ENCODE results near the gene RPL28.
"Not testable (repeated sequence)": the region's sequence is repeated elsewhere in the genome, so short reads cannot be mapped to it uniquely, and the experiment has no call there.

The RPL28 gene

GRCh38 chr19:55406091-55406825, 20.5 kb downstream of the RPL28 start:
- Histone ChIP-seq H3K9ac (ENCODE audit: low read length) (peak overlapping the region; percentile 91; the same call in 1 of the 2 replicates), H3K36me3 (replicated peaks; ENCODE audit: insufficient read depth, low read length) (peaks cover 17% of the 10 kb centered on the region), H3K4me1 (ENCODE audit: low read length) (peaks cover 20% of the 10 kb centered on the region), H3K27ac (ENCODE audit: low read length) (no peak overlapping the region), H4K20me1 (ENCODE audit: insufficient read depth, low read length) (peaks cover 20% of the 10 kb centered on the region), H3K4me2 (ENCODE audit: low read depth, low read length) (peak overlapping the region; percentile 98), H3F3A (ENCODE audit: insufficient read depth, low read length) (peaks cover 30% of the 10 kb centered on the region), H3K4me3 (ENCODE audit: low read length) (peak overlapping the region; percentile 89), H2AFZ (ENCODE audit: low read length) (no peak overlapping the region), H3K27me3 (replicated peaks; ENCODE audit: insufficient read depth, low read length) (peaks cover 2% of the 10 kb centered on the region; the same call in 1 of the 2 replicates), H3K79me2 (ENCODE audit: low read length) (peaks cover 46% of the 10 kb centered on the region), H3K9me3 (replicated peaks; ENCODE audit: insufficient read depth, low read length) (no peaks in the 10 kb centered on the region), H3K9me2 (replicated peaks; ENCODE audit: insufficient read depth, low read length) (no peaks in the 10 kb centered on the region)
- DNase-seq, result no peak
- no peak for TF ChIP-seq CTCF (IDR thresholded peaks at IDR 0.05; ENCODE audit: low read length)
- TF ChIP-seq EZH2 (optimal IDR thresholded peaks at IDR 0.05; ENCODE audit: low read depth, low read length), result no peak
- TF ChIP-seq EZH2phosphoT487 (IDR thresholded peaks at IDR 0.05; ENCODE audit: low read length), result no peak

DNA sequence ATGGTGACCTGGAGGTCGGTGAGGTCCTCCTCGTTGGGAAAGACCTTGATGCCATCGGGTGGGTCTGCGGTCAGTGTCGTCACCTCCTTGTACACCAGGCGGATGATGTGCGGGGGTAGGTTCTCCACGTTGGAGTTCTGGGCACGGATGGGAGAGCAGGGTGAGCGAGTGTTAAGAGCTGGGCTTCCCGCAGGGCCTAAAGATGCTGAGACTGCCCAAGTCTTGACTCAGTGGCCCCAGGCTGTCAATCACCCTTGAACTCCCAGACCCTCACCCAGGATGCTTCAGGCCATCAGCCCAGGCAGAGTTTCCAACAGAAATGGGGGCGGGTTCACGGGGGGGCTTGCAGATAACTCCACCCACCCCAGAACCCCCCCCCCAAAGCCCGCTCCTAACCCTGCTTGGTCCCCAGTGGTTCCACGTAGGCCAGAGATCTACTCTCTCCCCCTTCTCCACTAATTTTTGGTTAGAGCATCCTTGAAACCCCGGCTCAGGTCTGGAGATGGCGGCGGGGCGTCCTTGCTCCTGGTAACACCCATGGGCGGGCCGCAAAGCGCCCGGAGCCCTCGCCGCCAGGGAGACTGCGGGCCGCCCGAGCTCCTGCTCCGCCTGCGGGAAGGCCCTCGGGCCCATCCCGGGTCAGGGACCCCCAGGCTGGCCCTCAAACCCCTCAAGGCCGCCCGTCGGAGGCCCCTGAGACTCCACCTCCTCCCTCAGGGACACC, 21.3 kb downstream of the RPL28 start:
- H3K9ac ChIP-seq (ENCODE audit: low read length), result peak overlapping the region; percentile 91
- peak; percentile 30 for DNase-seq
- no peaks in the 10 kb centered on the region for H3K9me3 ChIP-seq (replicated peaks; ENCODE audit: insufficient read depth, low read length)
- peaks cover 17% of the 10 kb centered on the region for H3K36me3 ChIP-seq (replicated peaks; ENCODE audit: insufficient read depth, low read length)
- peaks cover 5% of the 10 kb centered on the region; the same call in 1 of the 2 replicates for H3K27me3 ChIP-seq (replicated peaks; ENCODE audit: insufficient read depth, low read length)
- H3K79me2 ChIP-seq (ENCODE audit: low read length), result peaks cover 46% of the 10 kb centered on the region
- TF ChIP-seq CTCF (IDR thresholded peaks at IDR 0.05; ENCODE audit: low read length) (no peak), EZH2phosphoT487 (IDR thresholded peaks at IDR 0.05; ENCODE audit: low read length) (no peak), EZH2 (optimal IDR thresholded peaks at IDR 0.05; ENCODE audit: low read depth, low read length) (no peak)
- H3K27ac ChIP-seq (ENCODE audit: low read length), result peak overlapping the region; percentile 93; the same call in 1 of the 2 replicates
- H4K20me1 ChIP-seq (ENCODE audit: insufficient read depth, low read length), result peaks cover 20% of the 10 kb centered on the region
- peak overlapping the region; percentile 89 for H3K4me3 ChIP-seq (ENCODE audit: low read length)
- H3F3A ChIP-seq (ENCODE audit: insufficient read depth, low read length), result peaks cover 26% of the 10 kb centered on the region
- H3K4me1 ChIP-seq (ENCODE audit: low read length), result peaks cover 20% of the 10 kb centered on the region
- H3K9me2 ChIP-seq (replicated peaks; ENCODE audit: insufficient read depth, low read length), result no peaks in the 10 kb centered on the region
- no peak overlapping the region for H2AFZ ChIP-seq (ENCODE audit: low read length)
- H3K4me2 ChIP-seq (ENCODE audit: low read depth, low read length), result peak overlapping the region; percentile 98

GRCh38 chr19:55407550-55407799, 21.7 kb downstream of the RPL28 start, which contains the start of gene UBE2S:
TSS of gene UBE2S (minus strand) at chr19:55407788. CDS start at chr19:55407589, 199 bp downstream.
- peak within 1 kb of the TSS; percentile 91 for H3K9ac ChIP-seq (ENCODE audit: low read length)
- peak within 1 kb of the TSS; percentile 98 for H3K4me2 ChIP-seq (ENCODE audit: low read depth, low read length)
- H3K27me3 ChIP-seq (replicated peaks; ENCODE audit: insufficient read depth, low read length); H3K9me2 ChIP-seq (replicated peaks; ENCODE audit: insufficient read depth, low read length); DNase-seq; H3K9me3 ChIP-seq (replicated peaks; ENCODE audit: insufficient read depth, low read length): not testable (repeated sequence)
- H3K4me1 ChIP-seq (ENCODE audit: low read length), result peaks cover 20% of the 10 kb centered on the region
- H2AFZ ChIP-seq (ENCODE audit: low read length), result peak within 1 kb of the TSS; percentile 99
- peaks cover 20% of the 10 kb centered on the region for H4K20me1 ChIP-seq (ENCODE audit: insufficient read depth, low read length)
- H3K27ac ChIP-seq (ENCODE audit: low read length), result peak within 1 kb of the TSS; percentile 93
- peaks cover 21% of the 10 kb centered on the region for H3F3A ChIP-seq (ENCODE audit: insufficient read depth, low read length)
- H3K4me3 ChIP-seq (ENCODE audit: low read length), result peak within 1 kb of the TSS; percentile 89
- peaks cover 44% of the 10 kb centered on the region for H3K79me2 ChIP-seq (ENCODE audit: low read length)
- H3K36me3 ChIP-seq (replicated peaks; ENCODE audit: insufficient read depth, low read length), result peaks cover 17% of the 10 kb centered on the region
